Nucleus accumbens (tissue), 56 donors: ENCODE measurements around the gene KRT14.
"Not testable (repeated sequence)": the region's sequence is repeated elsewhere in the genome, so short reads cannot be mapped to it uniquely, and the experiment has no call there.

Source experiments
- DNase-seq, 56 donors: peaks; one replicate each; lab custom pipeline; 2025; lab: John Stamatoyannopoulos, UW

The KRT14 gene

GRCh38 chr17:41610965-41611640 is 24.4 kb upstream of the KRT14 start:
- no peak for DNase-seq

DNA sequence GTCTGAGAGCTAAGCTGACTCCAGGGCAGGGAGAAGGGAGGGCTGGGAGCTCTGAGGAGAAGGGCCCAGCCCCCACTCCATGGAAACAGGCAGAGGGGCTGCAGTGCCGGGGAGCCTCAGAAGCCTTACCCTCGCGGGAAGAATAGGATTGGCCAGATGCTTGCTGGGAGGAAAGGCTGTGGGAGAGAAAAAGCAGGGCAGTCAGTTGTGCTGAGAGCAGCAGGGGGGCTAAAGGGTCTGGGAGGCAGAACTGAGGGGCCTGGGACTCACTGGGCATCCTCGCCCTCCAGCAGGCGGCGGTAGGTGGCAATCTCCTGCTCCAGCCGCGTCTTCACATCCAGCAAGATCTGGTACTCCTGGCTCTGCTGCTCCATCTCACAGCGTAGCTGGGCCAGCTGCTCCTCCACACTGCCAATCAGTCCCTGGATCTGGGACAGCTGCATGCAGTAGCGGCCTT is 23.4 kb upstream of the KRT14 start:
- DNase-seq = not testable (repeated sequence)

- not testable (repeated sequence) for DNase-seq
Observed at GRCh38 chr17:41606930-41607329, 20.2 kb upstream of the KRT14 start.

GRCh38 chr17:41602524-41602923 is 15.8 kb upstream of the KRT14 start:
- DNase-seq = no peak

GRCh38 chr17:41600318-41600717 is 13.6 kb upstream of the KRT14 start:
- no peak for DNase-seq

DNA sequence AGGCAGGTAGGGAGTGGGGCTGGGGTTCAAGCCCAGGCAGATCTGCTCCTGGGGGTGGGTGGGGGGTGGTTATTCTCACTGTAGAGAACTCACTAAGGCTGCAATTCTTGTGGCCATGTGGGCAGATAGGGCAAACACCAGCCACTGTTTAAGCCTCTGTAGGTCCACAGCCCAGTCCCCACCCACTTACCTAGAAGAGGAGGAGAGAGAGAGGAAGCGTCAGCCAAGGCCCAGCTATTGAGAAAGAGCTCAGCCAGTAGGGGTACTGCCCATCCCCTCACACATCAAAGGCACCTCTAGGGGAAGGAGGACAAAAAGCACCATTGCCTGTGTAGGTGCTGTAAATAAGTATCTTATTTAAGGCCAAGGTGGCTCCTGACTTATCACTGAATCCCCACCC is 13.0 kb upstream of the KRT14 start:
- DNase-seq = no peak

DNA sequence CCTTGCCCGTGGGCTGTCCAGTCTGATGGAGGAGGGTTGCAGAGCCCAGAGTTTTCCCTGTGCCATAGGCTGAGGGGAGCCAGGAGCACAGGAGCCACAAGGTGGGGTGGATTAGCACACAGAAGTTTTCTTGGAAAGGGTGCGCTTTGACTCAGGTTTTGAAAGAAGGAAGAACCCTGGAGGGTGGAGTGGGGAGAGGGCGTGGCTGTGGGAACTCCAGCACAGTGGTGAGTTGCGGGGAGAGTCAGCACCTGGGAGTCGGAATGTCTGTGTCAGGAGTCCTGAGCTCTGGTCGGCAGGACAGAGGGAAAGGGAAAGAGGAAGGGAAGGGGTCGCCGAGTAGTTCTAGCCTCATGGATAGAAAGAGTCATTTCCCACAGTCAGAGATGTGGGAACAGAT is 8.9 kb upstream of the KRT14 start:
- DNase-seq = no peak

- no peak for DNase-seq
Observed at GRCh38 chr17:41594363-41594915, 7.7 kb upstream of the KRT14 start.

- no peak for DNase-seq
Observed at GRCh38 chr17:41593306-41593981, 6.7 kb upstream of the KRT14 start.

DNA sequence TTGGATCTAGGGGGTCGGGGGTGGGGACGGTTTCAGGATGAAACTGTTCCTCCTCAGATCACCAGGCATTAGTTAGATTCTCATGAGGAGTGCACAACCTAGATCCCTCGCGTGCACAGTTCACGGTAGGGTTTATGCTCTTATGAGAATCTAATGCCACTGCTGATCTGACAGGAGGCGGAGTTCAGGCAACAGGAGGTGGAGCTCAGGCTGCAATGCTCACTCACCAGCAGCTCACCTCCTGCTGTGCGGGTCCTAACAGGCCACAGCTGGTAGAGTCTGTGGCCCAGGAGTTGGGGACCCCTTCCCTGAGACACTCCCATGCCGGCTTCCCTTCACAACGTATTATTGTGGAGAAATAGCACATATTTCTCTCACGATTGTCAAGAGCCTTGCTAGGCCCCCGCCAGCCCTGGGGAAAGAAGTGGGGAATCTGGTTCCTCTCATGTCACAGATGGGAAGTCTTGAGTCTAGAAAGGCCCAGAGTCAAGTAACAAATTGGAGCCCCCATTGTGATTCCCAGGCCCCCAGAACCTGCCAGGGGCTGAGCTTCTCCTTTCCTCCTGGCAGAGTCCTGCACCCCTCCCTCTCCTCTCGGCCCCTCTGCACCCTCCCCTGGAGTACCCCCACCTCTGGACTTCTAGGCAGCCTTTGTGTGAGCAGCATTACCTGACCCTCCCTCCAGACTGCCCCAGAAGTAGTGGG is 6.1 kb upstream of the KRT14 start:
- DNase-seq = no peak

DNA sequence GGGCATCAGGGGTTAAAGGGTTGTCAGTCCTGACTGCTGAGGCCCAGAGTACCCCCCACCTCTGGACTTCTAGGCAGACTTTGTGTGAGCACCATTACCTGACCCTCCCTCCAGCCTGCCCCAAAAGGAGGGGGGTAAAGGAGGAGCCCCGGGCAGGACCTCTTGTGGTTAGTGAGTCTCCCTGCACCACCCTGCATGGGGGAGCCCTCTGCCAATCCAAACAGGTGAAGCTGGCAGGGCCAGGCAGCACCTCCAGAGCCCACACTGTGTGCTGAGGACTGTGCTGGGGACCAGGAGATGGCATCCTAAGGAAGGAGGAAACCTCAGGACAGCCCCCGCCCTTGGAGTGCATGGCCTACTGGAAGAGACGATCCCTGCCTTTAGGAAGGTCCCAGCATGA is 2.6 kb upstream of the KRT14 start:
- DNase-seq = no peak

GRCh38 chr17:41588126-41588810 is 1.6 kb upstream of the KRT14 start:
- no peak for DNase-seq

GRCh38 chr17:41585301-41586056 is 1.2 kb downstream of the KRT14 start:
- no peak for DNase-seq

DNA sequence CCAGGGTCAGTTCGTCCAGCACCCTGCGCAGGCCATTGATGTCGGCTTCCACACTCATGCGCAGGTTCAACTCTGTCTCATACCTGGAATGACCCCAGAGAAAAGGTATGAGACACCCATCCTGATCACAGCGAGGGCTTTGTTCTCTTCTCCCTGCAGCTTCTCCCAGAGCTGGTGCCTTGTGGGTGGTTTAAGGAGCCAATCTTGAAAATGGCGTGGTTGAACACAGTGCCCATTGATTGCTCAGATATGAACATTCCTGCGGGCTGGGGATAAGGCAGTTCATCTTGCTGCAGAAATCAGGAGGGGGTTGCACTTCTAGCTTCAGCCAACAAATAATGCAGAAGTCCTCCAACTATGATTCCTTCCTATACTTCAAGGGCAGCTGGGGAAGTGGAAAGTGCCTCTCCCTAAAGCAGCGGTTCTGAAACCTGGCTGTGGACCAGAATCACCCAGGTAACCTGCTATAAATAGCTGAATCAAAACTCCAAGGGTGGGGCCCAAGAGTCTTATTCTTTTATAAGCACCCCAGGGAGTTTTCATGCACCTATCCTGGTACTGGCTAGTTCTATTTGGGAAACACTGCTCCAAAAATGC is 2.3 kb downstream of the KRT14 start:
- not testable (repeated sequence) for DNase-seq

- DNase-seq = no peak
Observed at GRCh38 chr17:41583137-41584127, 3.3 kb downstream of the KRT14 start.

GRCh38 chr17:41582061-41582968 is 4.4 kb downstream of the KRT14 start:
- DNase-seq = not testable (repeated sequence)

DNA sequence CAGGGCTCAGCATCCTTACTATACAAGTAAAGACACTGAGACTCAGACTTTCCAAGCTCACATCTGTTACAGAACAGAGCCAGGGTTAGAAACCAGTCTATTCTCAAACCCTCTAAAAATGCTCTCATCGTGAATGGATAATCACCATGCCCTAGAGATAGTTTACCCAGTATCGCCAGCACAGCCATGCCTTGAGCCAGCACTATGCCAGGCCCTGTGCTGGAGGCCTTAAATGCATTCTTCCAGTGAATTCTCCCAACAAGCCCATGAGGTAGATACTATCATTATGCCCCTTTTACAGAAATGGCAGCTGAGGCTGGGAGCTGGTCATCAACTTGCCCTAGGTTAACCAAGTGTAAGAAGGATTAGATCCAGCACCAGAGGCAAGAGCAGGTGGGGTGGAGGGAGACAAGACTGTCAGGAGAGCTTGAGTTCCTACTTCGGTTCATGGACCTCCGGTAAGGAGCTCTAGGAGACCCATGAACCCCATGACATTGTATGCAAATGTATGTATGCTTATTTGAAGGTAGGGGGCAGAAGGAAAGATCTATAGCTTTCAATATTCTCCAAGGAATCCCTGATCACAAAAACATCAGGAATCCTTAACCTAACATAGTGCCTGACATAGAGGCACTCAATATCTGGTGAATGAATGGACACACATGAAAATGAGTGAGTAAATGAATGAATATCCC is 5.2 kb downstream of the KRT14 start:
- no peak for DNase-seq
